ENCODE data around the gene C3orf52.

C3orf52 gene

DNA sequence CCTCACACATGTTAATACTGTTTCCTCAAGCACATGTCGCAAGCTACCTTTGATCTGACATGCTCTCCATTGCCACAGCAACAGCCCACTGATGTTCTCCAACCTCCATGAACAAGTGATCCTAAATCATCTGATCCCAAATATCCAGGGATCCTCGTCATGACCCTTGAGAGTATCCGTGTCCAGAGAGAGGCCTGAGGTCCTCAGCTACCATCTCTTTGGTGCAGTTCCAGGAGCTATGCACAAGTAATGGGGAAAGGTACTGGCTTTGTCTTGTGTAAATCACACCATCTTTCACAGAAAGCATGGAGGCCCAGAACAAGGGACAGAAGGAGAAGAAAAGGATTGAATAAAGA is 44.4 kb downstream of the C3orf52 start:
- Histone ChIP-seq H4K20me1 (ENCODE audit: insufficient read depth, low read length) (no peaks in the 10 kb centered on the region), H2AFZ (ENCODE audit: low read depth, low read length) (no peak overlapping the region), H3K36me3 (ENCODE audit: insufficient read depth, low read length) (no peaks in the 10 kb centered on the region), H3K79me2 (ENCODE audit: insufficient read depth, low read length) (no peaks in the 10 kb centered on the region), H3K9me3 (ENCODE audit: insufficient read depth, low read length, severe bottlenecking) (no peaks in the 10 kb centered on the region), H3K4me2 (ENCODE audit: insufficient read depth, low read length) (no peak overlapping the region), H3K4me1 (ENCODE audit: insufficient read depth, low read length) (no peaks in the 10 kb centered on the region), H3K27ac (ENCODE audit: low read length) (no peak overlapping the region), H3K27me3 (ENCODE audit: insufficient read depth, low read length, poor library complexity) (peaks cover 4% of the 10 kb centered on the region), H3K9ac (ENCODE audit: low read depth, low read length) (no peak overlapping the region), H3K4me3 (ENCODE audit: low read depth in 1 of 2, low read length in 2 of 2) (no peak overlapping the region)
- ATAC-seq (ENCODE audit: insufficient read depth, low read depth): no peak
- no peak for DNase-seq
- TF ChIP-seq, protein P1, sequence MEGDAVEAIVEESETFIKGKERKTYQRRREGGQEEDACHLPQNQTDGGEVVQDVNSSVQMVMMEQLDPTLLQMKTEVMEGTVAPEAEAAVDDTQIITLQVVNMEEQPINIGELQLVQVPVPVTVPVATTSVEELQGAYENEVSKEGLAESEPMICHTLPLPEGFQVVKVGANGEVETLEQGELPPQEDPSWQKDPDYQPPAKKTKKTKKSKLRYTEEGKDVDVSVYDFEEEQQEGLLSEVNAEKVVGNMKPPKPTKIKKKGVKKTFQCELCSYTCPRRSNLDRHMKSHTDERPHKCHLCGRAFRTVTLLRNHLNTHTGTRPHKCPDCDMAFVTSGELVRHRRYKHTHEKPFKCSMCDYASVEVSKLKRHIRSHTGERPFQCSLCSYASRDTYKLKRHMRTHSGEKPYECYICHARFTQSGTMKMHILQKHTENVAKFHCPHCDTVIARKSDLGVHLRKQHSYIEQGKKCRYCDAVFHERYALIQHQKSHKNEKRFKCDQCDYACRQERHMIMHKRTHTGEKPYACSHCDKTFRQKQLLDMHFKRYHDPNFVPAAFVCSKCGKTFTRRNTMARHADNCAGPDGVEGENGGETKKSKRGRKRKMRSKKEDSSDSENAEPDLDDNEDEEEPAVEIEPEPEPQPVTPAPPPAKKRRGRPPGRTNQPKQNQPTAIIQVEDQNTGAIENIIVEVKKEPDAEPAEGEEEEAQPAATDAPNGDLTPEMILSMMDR (IDR thresholded peaks at IDR 0.05; ENCODE audit: borderline replicate concordance, extremely low read depth, low read length, poor library complexity, severe bottlenecking): no peak
- no peak for TF ChIP-seq EZH2 (IDR thresholded peaks at IDR 0.05; ENCODE audit: borderline replicate concordance, low read depth, low read length, severe bottlenecking)

GRCh38 chr3:112131111-112131510 is 44.9 kb downstream of the C3orf52 start:
- no peak for TF ChIP-seq EZH2 (IDR thresholded peaks at IDR 0.05; ENCODE audit: borderline replicate concordance, low read depth, low read length, severe bottlenecking)
- TF ChIP-seq, protein P1 (IDR thresholded peaks at IDR 0.05; ENCODE audit: borderline replicate concordance, extremely low read depth, low read length, poor library complexity, severe bottlenecking): no peak
- ATAC-seq (ENCODE audit: insufficient read depth, low read depth) (no peak), DNase-seq (no peak)
- H3K9ac ChIP-seq (ENCODE audit: low read depth, low read length): no peak overlapping the region
- H3K4me2 ChIP-seq (ENCODE audit: insufficient read depth, low read length): no peak overlapping the region
- H3K9me3 ChIP-seq (ENCODE audit: insufficient read depth, low read length, severe bottlenecking): no peaks in the 10 kb centered on the region
- H3K36me3 ChIP-seq (ENCODE audit: insufficient read depth, low read length): no peaks in the 10 kb centered on the region
- H3K27me3 ChIP-seq (ENCODE audit: insufficient read depth, low read length, poor library complexity): peaks cover 4% of the 10 kb centered on the region
- H4K20me1 ChIP-seq (ENCODE audit: insufficient read depth, low read length): no peaks in the 10 kb centered on the region
- no peaks in the 10 kb centered on the region for H3K4me1 ChIP-seq (ENCODE audit: insufficient read depth, low read length)
- no peaks in the 10 kb centered on the region for H3K79me2 ChIP-seq (ENCODE audit: insufficient read depth, low read length)
- H3K27ac ChIP-seq (ENCODE audit: low read length): no peak overlapping the region
- H3K4me3 ChIP-seq (ENCODE audit: low read depth in 1 of 2, low read length in 2 of 2): no peak overlapping the region
- no peak overlapping the region for H2AFZ ChIP-seq (ENCODE audit: low read depth, low read length)

DNA sequence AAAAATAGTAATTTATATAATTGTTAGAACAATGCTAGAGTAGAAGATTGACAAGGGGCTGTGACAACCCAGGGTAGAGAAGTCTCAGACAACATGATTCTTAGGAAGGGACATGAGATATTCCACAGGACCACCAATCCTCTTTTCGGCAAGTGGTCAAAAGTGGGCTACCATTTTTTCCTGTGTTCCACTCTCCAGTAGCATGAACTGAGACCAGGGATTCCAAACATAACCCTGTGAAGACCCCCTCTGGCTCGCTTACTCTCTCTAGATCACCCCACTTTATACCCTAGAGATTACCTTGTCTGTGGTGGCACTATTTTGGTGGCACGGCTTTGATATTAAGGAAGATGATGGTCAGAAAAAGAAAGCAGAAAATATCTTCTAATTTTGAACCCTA is 45.9 kb downstream of the C3orf52 start:
- TF ChIP-seq EZH2 (IDR thresholded peaks at IDR 0.05; ENCODE audit: borderline replicate concordance, low read depth, low read length, severe bottlenecking): no peak
- TF ChIP-seq, protein P1 (IDR thresholded peaks at IDR 0.05; ENCODE audit: borderline replicate concordance, extremely low read depth, low read length, poor library complexity, severe bottlenecking): no peak
- H3K4me1 ChIP-seq (ENCODE audit: insufficient read depth, low read length): no peaks in the 10 kb centered on the region
- ATAC-seq (ENCODE audit: insufficient read depth, low read depth): no peak

GRCh38 chr3:112132554-112132953 is 46.4 kb downstream of the C3orf52 start:
- H3K4me2 ChIP-seq (ENCODE audit: insufficient read depth, low read length): no peak overlapping the region
- no peak for TF ChIP-seq EZH2 (IDR thresholded peaks at IDR 0.05; ENCODE audit: borderline replicate concordance, low read depth, low read length, severe bottlenecking)
- TF ChIP-seq, protein P1 (IDR thresholded peaks at IDR 0.05; ENCODE audit: borderline replicate concordance, extremely low read depth, low read length, poor library complexity, severe bottlenecking): no peak
- no peaks in the 10 kb centered on the region for H3K79me2 ChIP-seq (ENCODE audit: insufficient read depth, low read length)
- no peak overlapping the region for H3K9ac ChIP-seq (ENCODE audit: low read depth, low read length)
- no peaks in the 10 kb centered on the region for H4K20me1 ChIP-seq (ENCODE audit: insufficient read depth, low read length)
- H3K27ac ChIP-seq (ENCODE audit: low read length): no peak overlapping the region
- ATAC-seq (ENCODE audit: insufficient read depth, low read depth) (no peak), DNase-seq (no peak)
- peaks cover 4% of the 10 kb centered on the region for H3K27me3 ChIP-seq (ENCODE audit: insufficient read depth, low read length, poor library complexity)
- no peak overlapping the region for H2AFZ ChIP-seq (ENCODE audit: low read depth, low read length)
- no peaks in the 10 kb centered on the region for H3K9me3 ChIP-seq (ENCODE audit: insufficient read depth, low read length, severe bottlenecking)
- H3K4me3 ChIP-seq (ENCODE audit: low read depth in 1 of 2, low read length in 2 of 2): no peak overlapping the region
- no peaks in the 10 kb centered on the region for H3K36me3 ChIP-seq (ENCODE audit: insufficient read depth, low read length)
- H3K4me1 ChIP-seq (ENCODE audit: insufficient read depth, low read length): no peaks in the 10 kb centered on the region

More for the DNA sequence above, 45.9 kb downstream of the C3orf52 start:
- no peak for DNase-seq
- H3K27ac ChIP-seq (ENCODE audit: low read length): no peak overlapping the region
- H4K20me1 ChIP-seq (ENCODE audit: insufficient read depth, low read length): no peaks in the 10 kb centered on the region
- H3K4me3 ChIP-seq (ENCODE audit: low read depth in 1 of 2, low read length in 2 of 2): no peak overlapping the region
- H3K79me2 ChIP-seq (ENCODE audit: insufficient read depth, low read length): no peaks in the 10 kb centered on the region
- H3K9me3 ChIP-seq (ENCODE audit: insufficient read depth, low read length, severe bottlenecking): no peaks in the 10 kb centered on the region
- peaks cover 4% of the 10 kb centered on the region for H3K27me3 ChIP-seq (ENCODE audit: insufficient read depth, low read length, poor library complexity)
- H2AFZ ChIP-seq (ENCODE audit: low read depth, low read length): no peak overlapping the region
- no peak overlapping the region for H3K9ac ChIP-seq (ENCODE audit: low read depth, low read length)
- no peaks in the 10 kb centered on the region for H3K36me3 ChIP-seq (ENCODE audit: insufficient read depth, low read length)
- no peak overlapping the region for H3K4me2 ChIP-seq (ENCODE audit: insufficient read depth, low read length)
